Measurements from ENCODE around the gene MKRN1.

Gene MKRN1

DNA sequence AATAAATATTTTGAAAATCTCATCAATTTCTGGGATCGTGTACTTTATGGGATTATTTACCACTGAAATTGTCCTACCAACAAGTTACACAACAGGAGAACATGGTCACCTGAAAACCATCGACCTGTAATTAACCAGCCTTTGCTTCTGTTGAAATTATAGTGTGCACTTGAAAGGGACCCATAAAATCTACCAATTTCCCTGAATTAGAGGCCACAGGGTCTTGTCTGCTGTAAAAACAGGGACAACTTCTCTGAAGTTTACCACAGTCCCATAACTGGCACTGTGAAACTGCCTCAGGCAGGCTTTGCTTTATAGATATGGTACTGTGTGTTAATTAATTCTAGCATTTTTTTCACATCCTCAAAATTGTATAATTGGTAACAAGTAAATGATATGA lies 37.8 kb downstream of the MKRN1 start:
- Histone ChIP-seq H3K36me3 (ENCODE audit: insufficient read depth, low read length) (no peaks in the 10 kb centered on the region), H2AFZ (ENCODE audit: low read length) (no peak overlapping the region), H3K9me3 (ENCODE audit: low read length) (no peaks in the 10 kb centered on the region), H3K27me3 (ENCODE audit: insufficient read depth, low read length) (no peaks in the 10 kb centered on the region; the same call in 1 of the 2 replicates), H4K20me1 (ENCODE audit: insufficient read depth, low read length) (no peaks in the 10 kb centered on the region), H3K4me2 (ENCODE audit: low read length) (no peak overlapping the region), H3K79me2 (ENCODE audit: insufficient read depth, low read length) (no peaks in the 10 kb centered on the region), H3F3A (ENCODE audit: insufficient read depth, low read length) (no peaks in the 10 kb centered on the region), H3K9me2 (ENCODE audit: low read depth, low read length) (no peaks in the 10 kb centered on the region), H3K4me3 (ENCODE audit: low read depth, low read length, poor library complexity, severe bottlenecking) (no peak overlapping the region), H3K4me1 (ENCODE audit: insufficient read depth, low read length, severe bottlenecking) (no peaks in the 10 kb centered on the region), H3K9ac (ENCODE audit: low read length) (no peak overlapping the region), H3K27ac (ENCODE audit: low read depth, low read length, poor library complexity, severe bottlenecking) (no peak overlapping the region)
- TF ChIP-seq, protein P1, sequence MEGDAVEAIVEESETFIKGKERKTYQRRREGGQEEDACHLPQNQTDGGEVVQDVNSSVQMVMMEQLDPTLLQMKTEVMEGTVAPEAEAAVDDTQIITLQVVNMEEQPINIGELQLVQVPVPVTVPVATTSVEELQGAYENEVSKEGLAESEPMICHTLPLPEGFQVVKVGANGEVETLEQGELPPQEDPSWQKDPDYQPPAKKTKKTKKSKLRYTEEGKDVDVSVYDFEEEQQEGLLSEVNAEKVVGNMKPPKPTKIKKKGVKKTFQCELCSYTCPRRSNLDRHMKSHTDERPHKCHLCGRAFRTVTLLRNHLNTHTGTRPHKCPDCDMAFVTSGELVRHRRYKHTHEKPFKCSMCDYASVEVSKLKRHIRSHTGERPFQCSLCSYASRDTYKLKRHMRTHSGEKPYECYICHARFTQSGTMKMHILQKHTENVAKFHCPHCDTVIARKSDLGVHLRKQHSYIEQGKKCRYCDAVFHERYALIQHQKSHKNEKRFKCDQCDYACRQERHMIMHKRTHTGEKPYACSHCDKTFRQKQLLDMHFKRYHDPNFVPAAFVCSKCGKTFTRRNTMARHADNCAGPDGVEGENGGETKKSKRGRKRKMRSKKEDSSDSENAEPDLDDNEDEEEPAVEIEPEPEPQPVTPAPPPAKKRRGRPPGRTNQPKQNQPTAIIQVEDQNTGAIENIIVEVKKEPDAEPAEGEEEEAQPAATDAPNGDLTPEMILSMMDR (IDR thresholded peaks at IDR 0.05; ENCODE audit: low read length): no peak
- no peak for TF ChIP-seq EZH2 (IDR thresholded peaks at IDR 0.05; ENCODE audit: borderline replicate concordance, low read length)

- H3K4me3 ChIP-seq (ENCODE audit: low read depth, low read length, poor library complexity, severe bottlenecking): no peak overlapping the region
- H3K79me2 ChIP-seq (ENCODE audit: insufficient read depth, low read length): no peaks in the 10 kb centered on the region
- H3K9me2 ChIP-seq (ENCODE audit: low read depth, low read length): no peaks in the 10 kb centered on the region
- no peak overlapping the region for H3K27ac ChIP-seq (ENCODE audit: low read depth, low read length, poor library complexity, severe bottlenecking)
- no peaks in the 10 kb centered on the region for H4K20me1 ChIP-seq (ENCODE audit: insufficient read depth, low read length)
- H3K9ac ChIP-seq (ENCODE audit: low read length): no peak overlapping the region
- H3K9me3 ChIP-seq (ENCODE audit: low read length): no peaks in the 10 kb centered on the region
- no peak overlapping the region for H3K4me2 ChIP-seq (ENCODE audit: low read length)
- H3F3A ChIP-seq (ENCODE audit: insufficient read depth, low read length): no peaks in the 10 kb centered on the region
- H3K27me3 ChIP-seq (ENCODE audit: insufficient read depth, low read length): no peaks in the 10 kb centered on the region; the same call in 1 of the 2 replicates
- H3K4me1 ChIP-seq (ENCODE audit: insufficient read depth, low read length, severe bottlenecking): no peaks in the 10 kb centered on the region
- no peak overlapping the region for H2AFZ ChIP-seq (ENCODE audit: low read length)
- no peaks in the 10 kb centered on the region for H3K36me3 ChIP-seq (ENCODE audit: insufficient read depth, low read length)
- TF ChIP-seq EZH2 (IDR thresholded peaks at IDR 0.05; ENCODE audit: borderline replicate concordance, low read length): no peak
- TF ChIP-seq, protein P1 (IDR thresholded peaks at IDR 0.05; ENCODE audit: low read length): no peak
Measured at GRCh38 chr7:140440593-140440992, 38.7 kb downstream of the MKRN1 start.

DNA sequence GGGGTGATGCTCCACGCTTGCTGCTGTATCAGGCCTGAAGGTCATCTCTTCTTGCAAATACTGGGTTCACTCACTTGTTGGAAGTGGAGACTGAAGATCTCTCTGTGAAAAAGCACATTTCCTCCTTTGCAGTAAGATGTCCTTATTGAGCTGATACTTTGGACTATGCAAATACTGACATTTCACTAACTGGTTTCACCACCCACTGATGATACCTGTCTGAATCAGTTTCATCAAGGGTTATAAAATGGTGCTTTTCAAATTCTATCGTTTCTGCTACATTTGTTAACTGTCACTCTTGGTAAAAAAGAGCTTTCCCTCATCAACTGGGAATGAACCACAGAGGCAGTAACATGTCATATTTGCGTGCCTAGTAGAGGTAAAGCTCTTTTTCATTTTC lies 39.9 kb downstream of the MKRN1 start:
- no peak for TF ChIP-seq EZH2 (IDR thresholded peaks at IDR 0.05; ENCODE audit: borderline replicate concordance, low read length)
- TF ChIP-seq, protein P1 (IDR thresholded peaks at IDR 0.05; ENCODE audit: low read length): no peak
- Histone ChIP-seq H3K79me2 (ENCODE audit: insufficient read depth, low read length) (no peaks in the 10 kb centered on the region), H3F3A (ENCODE audit: insufficient read depth, low read length) (no peaks in the 10 kb centered on the region), H3K4me3 (ENCODE audit: low read depth, low read length, poor library complexity, severe bottlenecking) (no peak overlapping the region), H2AFZ (ENCODE audit: low read length) (no peak overlapping the region), H4K20me1 (ENCODE audit: insufficient read depth, low read length) (no peaks in the 10 kb centered on the region), H3K27me3 (ENCODE audit: insufficient read depth, low read length) (no peaks in the 10 kb centered on the region; the same call in 1 of the 2 replicates), H3K4me1 (ENCODE audit: insufficient read depth, low read length, severe bottlenecking) (no peaks in the 10 kb centered on the region), H3K9me2 (ENCODE audit: low read depth, low read length) (no peaks in the 10 kb centered on the region), H3K4me2 (ENCODE audit: low read length) (no peak overlapping the region), H3K27ac (ENCODE audit: low read depth, low read length, poor library complexity, severe bottlenecking) (no peak overlapping the region), H3K36me3 (ENCODE audit: insufficient read depth, low read length) (no peaks in the 10 kb centered on the region), H3K9ac (ENCODE audit: low read length) (no peak overlapping the region), H3K9me3 (ENCODE audit: low read length) (no peaks in the 10 kb centered on the region)

Measured in OCI-LY1 (cell line).